ENCODE results near the gene PARP16. TPM values are rescaled to one million over a fixed set of nuclear protein-coding genes. Genes with fewer than 3 reads are reported as not detected.

The PARP16 gene
- total RNA-seq, 4 donors from 2014 or later, result 11.2 to 19.0 (median 14.6) TPM

GRCh38 chr15:65333148-65333820 is 46.6 kb upstream of the PARP16 start:
- intact Hi-C loops (cut with DNase I), result no loop called here
- H3K36me3 ChIP-seq, result no peaks in the 10 kb centered on the region
- no peak for TF ChIP-seq POLR2A (IDR thresholded peaks at IDR 0.05; ENCODE audit: low read depth)
- no peak for TF ChIP-seq POLR2AphosphoS5 (IDR thresholded peaks at IDR 0.05)
- TF ChIP-seq CTCF (IDR thresholded peaks at IDR 0.05), result no peak
- no peak for TF ChIP-seq EP300 (IDR thresholded peaks at IDR 0.05)
- no peaks in the 10 kb centered on the region for H3K9me3 ChIP-seq
- 83% methylated on average over 15 of the region's 16 CpGs for WGBS
- H3K4me3 ChIP-seq, result no peak overlapping the region
- H3K27me3 ChIP-seq, result peaks cover 0 to 24% (median 0%) of the 10 kb centered on the region in 4 donors
- no peak for DNase-seq (ENCODE audit: extremely low spot score)
- no peaks in the 10 kb centered on the region for H3K4me1 ChIP-seq
- H3K27ac ChIP-seq (replicated peaks in 1 of 4), result no peak overlapping the region

- intact Hi-C loops (cut with DNase I), result no loop called here
- TF ChIP-seq POLR2A (IDR thresholded peaks at IDR 0.05; ENCODE audit: low read depth) (no peak), POLR2AphosphoS5 (IDR thresholded peaks at IDR 0.05) (no peak), EP300 (IDR thresholded peaks at IDR 0.05) (no peak), CTCF (IDR thresholded peaks at IDR 0.05) (no peak)
- H3K36me3 ChIP-seq, result no peaks in the 10 kb centered on the region
- H3K9me3 ChIP-seq, result no peaks in the 10 kb centered on the region
- no peaks in the 10 kb centered on the region for H3K4me1 ChIP-seq
- no peak overlapping the region for H3K4me3 ChIP-seq
- peaks cover 0 to 24% (median 0%) of the 10 kb centered on the region in 4 donors for H3K27me3 ChIP-seq
- DNase-seq (ENCODE audit: extremely low spot score), result no peak
- WGBS, result 81% methylated on average over 22 of the region's 31 CpGs
- H3K27ac ChIP-seq (replicated peaks in 1 of 4), result no peak overlapping the region
These were observed 45.9 kb upstream of the PARP16 start for GRCh38 chr15:65332391-65333147.

- no peak overlapping the region for H3K27ac ChIP-seq (replicated peaks in 1 of 4)
- H3K27me3 ChIP-seq, result peaks cover 0 to 17% (median 0%) of the 10 kb centered on the region in 4 donors
- intact Hi-C loops (cut with DNase I), result no loop called here
- no peak for TF ChIP-seq POLR2A (IDR thresholded peaks at IDR 0.05; ENCODE audit: low read depth)
- TF ChIP-seq CTCF (IDR thresholded peaks at IDR 0.05), result no peak
- TF ChIP-seq POLR2AphosphoS5 (IDR thresholded peaks at IDR 0.05), result no peak
- no peak for TF ChIP-seq EP300 (IDR thresholded peaks at IDR 0.05)
- 90% methylated on average over 6 of the region's 7 CpGs for WGBS
- no peaks in the 10 kb centered on the region for H3K4me1 ChIP-seq
- H3K36me3 ChIP-seq, result no peaks in the 10 kb centered on the region
- H3K9me3 ChIP-seq, result no peaks in the 10 kb centered on the region
- no peak overlapping the region for H3K4me3 ChIP-seq
- DNase-seq (ENCODE audit: extremely low spot score), result no peak
These were observed 45.1 kb upstream of the PARP16 start for GRCh38 chr15:65331811-65332210.

GRCh38 chr15:65330934-65331645 is 44.4 kb upstream of the PARP16 start:
- H3K9me3 ChIP-seq, result no peaks in the 10 kb centered on the region
- TF ChIP-seq CTCF (IDR thresholded peaks at IDR 0.05) (no peak), POLR2A (IDR thresholded peaks at IDR 0.05; ENCODE audit: low read depth) (no peak), EP300 (IDR thresholded peaks at IDR 0.05) (no peak), POLR2AphosphoS5 (IDR thresholded peaks at IDR 0.05) (no peak)

More at GRCh38 chr15:65330934-65331645, 44.4 kb upstream of the PARP16 start:
- H3K4me1 ChIP-seq, result peaks cover 0 to 4% (median 0%) of the 10 kb centered on the region in 4 donors
- H3K27me3 ChIP-seq, result peaks cover 0 to 11% (median 0%) of the 10 kb centered on the region in 4 donors
- DNase-seq (ENCODE audit: extremely low spot score), result no peak
- intact Hi-C loops (cut with DNase I), result no loop called here
- no peak overlapping the region for H3K4me3 ChIP-seq
- WGBS, result 96% methylated on average over 18 of the region's 22 CpGs
- H3K36me3 ChIP-seq, result no peaks in the 10 kb centered on the region
- no peak overlapping the region for H3K27ac ChIP-seq (replicated peaks in 1 of 4)

All from esophagus muscularis mucosa (tissue), 4 donors.